Endothelial cell of umbilical vein (primary cell): ENCODE results near the gene PSMA5. TPM values are rescaled to one million over a fixed set of nuclear protein-coding genes. Genes with fewer than 3 reads are reported as not detected.

Source experiments
- BruUV-seq: library from RNA; stranded (reverse); fragments of 400-500 nt; replicated peaks from 2 replicates; lab custom pipeline; 2021; lab: Mats Ljungman, UMichigan
- CTCF ChIA-PET: fragments of 300-600, 350-600 bp; sonication (Branson Sonifier 250); formaldehyde crosslinking; loops from one replicate; lab custom pipeline; 2021; ENCODE audit warnings: antibody characterized with exemption, inconsistent platforms; lab: Charles Lee
- POLR2A ChIA-PET: fragments of 300-600, 350-600 bp; sonication (Branson Sonifier 250); formaldehyde crosslinking; loops from one replicate; lab custom pipeline; 2021; ENCODE audit warnings: antibody characterized with exemption, inconsistent platforms; lab: Charles Lee
- DNase-seq: peaks from one replicate; pipeline ENCODE4 v3.0.0-alpha.2; 2011; ENCODE audit warnings: low read depth, low spot score
- FAIRE-seq: peaks from 2 replicates; lab custom pipeline; 2011; peaks lifted over from hg19 to GRCh38; lab: Jason Lieb, UNC
- H2AFZ ChIP-seq: 2 replicates; pipeline ENCODE4 v1.6.0; 2012; ENCODE audit warnings: low read depth, low read length, control low read depth, inconsistent platforms
- H3K27ac ChIP-seq: 2 replicates; pipeline ENCODE4 v1.5.1; 2011; ENCODE audit warnings: low read depth, mild to moderate bottlenecking, control low read depth, low read length, moderate library complexity; ENCODE audit not compliant: insufficient read depth
- H3K27me3 ChIP-seq, 2 experiments: 2 replicates each; pipeline versions ENCODE4 v1.6.0 to v1.6.1; 2011; ENCODE audit warnings: low read length in 2 of 2, mixed read lengths in 1 of 2; ENCODE audit not compliant: control insufficient read depth in 2 of 2, insufficient read depth in 2 of 2
- H3K36me3 ChIP-seq, 2 experiments: 2 replicates in 1 of 2; 3 replicates in 1 of 2; pipeline ENCODE4 v1.5.1; 2011; ENCODE audit warnings: low read length in 2 of 2, mild to moderate bottlenecking in 1 of 2, moderate library complexity in 1 of 2; ENCODE audit not compliant: control insufficient read depth in 2 of 2, insufficient read depth in 2 of 2; ENCODE audit errors: extremely low read depth in 1 of 2
- H3K4me1 ChIP-seq: 3 replicates; pipeline ENCODE4 v1.5.1; 2011; ENCODE audit warnings: mild to moderate bottlenecking, low read length; ENCODE audit not compliant: control insufficient read depth, insufficient read depth; ENCODE audit errors: extremely low read depth
- H3K4me2 ChIP-seq: 2 replicates; pipeline ENCODE4 v1.6.1; 2011; ENCODE audit warnings: low read length, control low read depth, mixed read lengths; ENCODE audit not compliant: insufficient read depth
- H3K4me3 ChIP-seq, 3 experiments: fragments of 200-600 bp in 1 of 3; sonication (generic), shearing (Covaris generic) in 1 of 3; replicated peaks in 1 of 3; 2 replicates each; pipeline ENCODE4 v1.5.1; 2011 to 2016; ENCODE audit warnings: control low read depth in 3 of 3, low read length in 3 of 3, mild to moderate bottlenecking in 2 of 3, inconsistent platforms in 1 of 3, low read depth in 1 of 3, moderate library complexity in 1 of 3; ENCODE audit not compliant: insufficient read depth in 1 of 3
- H3K79me2 ChIP-seq: 2 replicates; pipeline ENCODE4 v1.6.0; 2012; ENCODE audit warnings: low read length, inconsistent platforms; ENCODE audit not compliant: control insufficient read depth, insufficient read depth
- H3K9ac ChIP-seq: replicated peaks from 2 replicates; pipeline ENCODE3; 2011; ENCODE audit warnings: low read length, control low read depth; ENCODE audit not compliant: insufficient read depth; ENCODE audit errors: extremely low read depth
- H3K9me1 ChIP-seq: replicated peaks from 3 replicates; pipeline ENCODE4 v1.6.0; 2011; ENCODE audit warnings: mild to moderate bottlenecking, low read length; ENCODE audit not compliant: control insufficient read depth, insufficient read depth; ENCODE audit errors: extremely low read depth
- H3K9me3 ChIP-seq: replicated peaks from 2 replicates; pipeline ENCODE4 v1.5.1; 2012; ENCODE audit warnings: low read length, inconsistent platforms; ENCODE audit not compliant: control insufficient read depth, insufficient read depth
- H4K20me1 ChIP-seq: replicated peaks from 2 replicates; pipeline ENCODE3; 2011; ENCODE audit warnings: mild to moderate bottlenecking, low read length; ENCODE audit not compliant: control insufficient read depth, insufficient read depth; ENCODE audit errors: extremely low read depth
- EZH2 ChIP-seq: IDR thresholded peaks from 2 replicates; pipeline ENCODE4 v1.6.1; 2012; ENCODE audit warnings: borderline replicate concordance, low read depth, mild to moderate bottlenecking, moderate library complexity, low read length, inconsistent platforms; ENCODE audit not compliant: severe bottlenecking
- FOS ChIP-seq: IDR thresholded peaks from 2 replicates; pipeline ENCODE4 v1.6.1; 2011; ENCODE audit warnings: mild to moderate bottlenecking, low read length, moderate library complexity, borderline replicate concordance; ENCODE audit not compliant: insufficient read depth
- GATA2 ChIP-seq: IDR thresholded peaks from 2 replicates; pipeline ENCODE4 v1.7.0; 2011; ENCODE audit warnings: low read depth, mild to moderate bottlenecking, moderate library complexity, mixed read lengths, low read length; ENCODE audit not compliant: insufficient read length, insufficient read depth
- JUN ChIP-seq: IDR thresholded peaks from 2 replicates; pipeline ENCODE4 v1.6.1; 2011; ENCODE audit warnings: borderline replicate concordance, low read depth; ENCODE audit not compliant: insufficient read length, insufficient read depth
- MYC ChIP-seq: IDR thresholded peaks from one replicate; pipeline ENCODE4 v1.6.1; 2011; ENCODE audit warnings: mild to moderate bottlenecking, low read depth, low read length
- POLR2A ChIP-seq: IDR thresholded peaks from 2 replicates; pipeline ENCODE4 v1.6.1; 2012; ENCODE audit warnings: low read depth, mild to moderate bottlenecking, control low read depth, low read length
- POLR2AphosphoS5 ChIP-seq: IDR thresholded peaks from 2 replicates; pipeline ENCODE4 v1.6.1; 2012; ENCODE audit warnings: low read depth, mild to moderate bottlenecking, control low read depth, low read length, moderate library complexity; ENCODE audit not compliant: insufficient read depth
- dilution Hi-C: fragments of 300-500 bp; cut with MboI; formaldehyde crosslinking; loops from one replicate; pipeline ENCODE4 v1.15.0; 2019; ENCODE audit warnings: low sequenced_read_pairs; ENCODE audit not compliant: extremely low pct_ligation_motif_present
- intact Hi-C: fragments of 100-400 bp; cut with micrococcal nuclease; formaldehyde crosslinking; loops from one replicate; pipeline ENCODE4 v1.10.0; 2022
- polyA plus RNA-seq, 4 experiments: library from polyadenylated mRNA; depleted of rRNA in 3 of 4; stranded (reverse) in 3 of 4; unstranded in 1 of 4; fragments of >200 nt; gene quantifications; 2 replicates each; pipeline versions ENCODE4 v1.2.1 to v1.2.3, GENCODE V29; 2011 to 2012; ENCODE audit warnings: missing spikeins in 1 of 4
- total RNA-seq: library from RNA; stranded (reverse); gene quantifications from 2 replicates; pipeline ENCODE4 v1.2.3, GENCODE V29; 2021
- TF ChIP-seq, protein P1 (sequence below): IDR thresholded peaks from 2 replicates; pipeline ENCODE4 v1.6.1; 2011; ENCODE audit not compliant: insufficient read depth, insufficient read length
- TF ChIP-seq, protein P2 (sequence below), 2 donors: IDR thresholded peaks; 1 replicate in 1 of 2; 2 replicates in 1 of 2; pipeline ENCODE4 v1.5.1; 2011; ENCODE audit warnings: low read length in 2 of 2, mild to moderate bottlenecking in 2 of 2, moderate library complexity in 2 of 2, control low read depth in 1 of 2, inconsistent platforms in 1 of 2, low read depth in 1 of 2; ENCODE audit not compliant: insufficient read depth in 1 of 2; ENCODE audit errors: extremely low read depth in 1 of 2

The PSMA5 gene
- total and polyA plus RNA-seq, 2 donors (not counting 3 experiments of a cell fraction or from before 2014, with no cell fraction given) = 98.1 to 125 TPM

DNA sequence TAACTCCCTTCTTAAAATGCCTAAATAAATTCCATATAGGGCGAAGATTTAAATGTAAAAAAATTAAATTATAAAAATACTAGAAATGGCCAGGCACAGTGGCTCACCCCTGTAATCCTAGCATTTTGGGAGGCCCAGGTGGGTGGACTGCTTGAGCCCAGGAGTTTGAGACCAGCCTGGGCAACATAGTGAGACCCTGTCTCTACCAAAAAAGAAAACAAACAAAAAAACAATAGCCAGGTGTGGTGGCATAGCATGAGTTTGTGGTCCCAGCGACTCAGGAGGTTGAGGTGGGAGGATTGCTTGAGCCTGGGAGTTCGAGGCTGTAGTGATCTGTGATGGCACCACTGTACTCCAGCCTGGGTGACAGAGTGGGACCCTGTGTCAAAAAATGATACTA lies 46.3 kb downstream of the PSMA5 start:
- no TSS peak for BruUV-seq
- Histone ChIP-seq H3K27ac (no peak overlapping the region), H4K20me1 (no peaks in the 10 kb centered on the region), H3K4me2 (no peak overlapping the region), H3K4me3 (no peak overlapping the region), H3K36me3 (no peaks in the 10 kb centered on the region), H3K4me1 (no peaks in the 10 kb centered on the region), H3K9ac (no peak overlapping the region), H3K27me3 (peaks cover 0 to 1% of the 10 kb centered on the region in 2 experiments), H3K9me1 (no peaks in the 10 kb centered on the region), H3K79me2 (no peaks in the 10 kb centered on the region), H3K9me3 (no peaks in the 10 kb centered on the region), H2AFZ (no peak overlapping the region)
- no peak for FAIRE-seq
- intact Hi-C loops = no loop called here
- ChIA-PET POLR2A (no interaction called here), CTCF (interaction anchor here (0.5 to 1.9 kb wide), 7 partner anchors 11 to 102 kb away, joined by 3 to 5 read pairs (median 4); no protein-coding TSS in a partner anchor)
- no peak for DNase-seq
- dilution Hi-C loops = no loop called here
- TF ChIP-seq POLR2AphosphoS5 (no peak), EZH2 (no peak)
- TF ChIP-seq, protein P1, sequence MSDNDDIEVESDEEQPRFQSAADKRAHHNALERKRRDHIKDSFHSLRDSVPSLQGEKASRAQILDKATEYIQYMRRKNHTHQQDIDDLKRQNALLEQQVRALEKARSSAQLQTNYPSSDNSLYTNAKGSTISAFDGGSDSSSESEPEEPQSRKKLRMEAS = no peak

DNA sequence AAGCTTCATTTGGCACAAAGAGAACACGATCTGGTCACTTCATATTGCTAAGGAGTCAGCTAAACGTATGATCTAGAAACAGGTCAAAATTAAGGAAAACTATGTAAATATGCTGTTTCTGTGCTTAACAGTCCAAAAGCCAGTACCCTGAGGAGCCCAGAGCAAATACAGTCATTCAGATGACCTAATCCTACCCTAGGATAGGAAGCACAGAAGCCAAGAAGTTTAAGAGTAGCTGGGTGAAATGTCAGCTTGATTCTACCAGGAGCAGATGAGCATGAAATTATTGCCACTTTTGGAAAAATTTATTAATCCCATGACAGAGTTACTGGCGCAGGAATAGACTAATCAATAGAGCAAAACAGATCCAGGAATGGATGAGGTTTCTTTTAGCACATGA lies 46.8 kb downstream of the PSMA5 start:
- H2AFZ ChIP-seq = no peak overlapping the region
- TF ChIP-seq MYC (no peak), POLR2AphosphoS5 (no peak), POLR2A (no peak), GATA2 (no peak), FOS (no peak), JUN (no peak), EZH2 (no peak)
- TF ChIP-seq, protein P2, sequence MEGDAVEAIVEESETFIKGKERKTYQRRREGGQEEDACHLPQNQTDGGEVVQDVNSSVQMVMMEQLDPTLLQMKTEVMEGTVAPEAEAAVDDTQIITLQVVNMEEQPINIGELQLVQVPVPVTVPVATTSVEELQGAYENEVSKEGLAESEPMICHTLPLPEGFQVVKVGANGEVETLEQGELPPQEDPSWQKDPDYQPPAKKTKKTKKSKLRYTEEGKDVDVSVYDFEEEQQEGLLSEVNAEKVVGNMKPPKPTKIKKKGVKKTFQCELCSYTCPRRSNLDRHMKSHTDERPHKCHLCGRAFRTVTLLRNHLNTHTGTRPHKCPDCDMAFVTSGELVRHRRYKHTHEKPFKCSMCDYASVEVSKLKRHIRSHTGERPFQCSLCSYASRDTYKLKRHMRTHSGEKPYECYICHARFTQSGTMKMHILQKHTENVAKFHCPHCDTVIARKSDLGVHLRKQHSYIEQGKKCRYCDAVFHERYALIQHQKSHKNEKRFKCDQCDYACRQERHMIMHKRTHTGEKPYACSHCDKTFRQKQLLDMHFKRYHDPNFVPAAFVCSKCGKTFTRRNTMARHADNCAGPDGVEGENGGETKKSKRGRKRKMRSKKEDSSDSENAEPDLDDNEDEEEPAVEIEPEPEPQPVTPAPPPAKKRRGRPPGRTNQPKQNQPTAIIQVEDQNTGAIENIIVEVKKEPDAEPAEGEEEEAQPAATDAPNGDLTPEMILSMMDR (IDR thresholded peaks at IDR 0.05; ENCODE audit: extremely low read depth in 1 of 2, insufficient read depth in 1 of 2, low read depth in 1 of 2, low read length in 2 of 2) = no peak
- TF ChIP-seq, protein P1 = no peak
- FAIRE-seq = no peak
- H4K20me1 ChIP-seq = no peaks in the 10 kb centered on the region
- no peak overlapping the region for H3K27ac ChIP-seq
- no peak overlapping the region for H3K4me2 ChIP-seq
- no peaks in the 10 kb centered on the region for H3K36me3 ChIP-seq
- DNase-seq = no peak
- no TSS peak for BruUV-seq
- H3K9me3 ChIP-seq = no peaks in the 10 kb centered on the region
- ChIA-PET POLR2A (no interaction called here), CTCF (interaction anchor here (0.5 to 1.4 kb wide), 6 partner anchors 12 to 102 kb away, joined by 3 to 5 read pairs (median 4); no protein-coding TSS in a partner anchor)
- no peak overlapping the region for H3K9ac ChIP-seq
- peaks cover 0 to 1% of the 10 kb centered on the region in 2 experiments for H3K27me3 ChIP-seq
- H3K79me2 ChIP-seq = no peaks in the 10 kb centered on the region
- no peaks in the 10 kb centered on the region for H3K9me1 ChIP-seq
- intact Hi-C loops (no loop called here), dilution Hi-C loops (no loop called here)
- no peak overlapping the region for H3K4me3 ChIP-seq
- H3K4me1 ChIP-seq = no peaks in the 10 kb centered on the region
